Liver (tissue), 3 donors: ENCODE measurements around the gene TYRO3.

Experiments used
- GABPA ChIP-seq, 2 donors: IDR thresholded peaks in 1 of 2; conservative IDR thresholded peaks in 1 of 2; 2 replicates each; pipeline ENCODE4 v1.6.1; 2016; ENCODE audit warnings: antibody characterized with exemption in 2 of 2, mild to moderate bottlenecking in 1 of 2, moderate library complexity in 1 of 2
- RAD21 ChIP-seq, 2 donors: IDR thresholded peaks; 2 replicates each; pipeline ENCODE4 v1.6.1; 2016; ENCODE audit warnings: antibody characterized with exemption in 2 of 2, mild to moderate bottlenecking in 2 of 2
- YY1 ChIP-seq: IDR thresholded peaks from 2 replicates; pipeline ENCODE4 v1.6.1; 2016; ENCODE audit warnings: antibody characterized with exemption, mild to moderate bottlenecking
- TF ChIP-seq, protein P1 (sequence below): fragments of 150-350 bp; IDR thresholded peaks from 2 replicates; pipeline ENCODE4 v1.5.1; 2017; ENCODE audit warnings: improper control_type of control experiment, low read depth, low read length; ENCODE audit not compliant: missing input control
- TF ChIP-seq, protein P2 (sequence below): IDR thresholded peaks from 2 replicates; pipeline ENCODE4 v1.6.1; 2016; ENCODE audit warnings: antibody characterized with exemption, mild to moderate bottlenecking
- donor health status: healthy.
- donor health status: healthy.

DNA sequence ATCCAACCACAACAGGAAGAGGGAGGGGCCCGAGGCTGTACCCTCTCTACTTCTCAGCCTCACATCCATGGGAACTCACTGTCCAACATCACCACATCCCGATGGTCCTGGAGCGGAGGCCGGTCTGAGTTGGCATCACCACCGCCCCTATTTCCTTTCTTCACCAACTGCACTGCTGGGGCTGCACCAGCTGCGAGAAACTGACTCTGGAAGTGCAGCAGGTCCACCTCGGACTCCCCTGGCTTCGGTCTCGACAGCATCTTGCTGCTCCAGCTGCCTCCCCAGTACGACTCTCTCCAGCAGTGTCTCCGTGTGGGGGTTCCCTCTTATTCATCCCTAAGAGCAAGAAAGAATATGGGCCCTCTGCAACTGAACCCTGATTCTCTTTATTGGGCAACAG, 22.1 kb upstream of the TYRO3 start:
- TF ChIP-seq, protein P1, sequence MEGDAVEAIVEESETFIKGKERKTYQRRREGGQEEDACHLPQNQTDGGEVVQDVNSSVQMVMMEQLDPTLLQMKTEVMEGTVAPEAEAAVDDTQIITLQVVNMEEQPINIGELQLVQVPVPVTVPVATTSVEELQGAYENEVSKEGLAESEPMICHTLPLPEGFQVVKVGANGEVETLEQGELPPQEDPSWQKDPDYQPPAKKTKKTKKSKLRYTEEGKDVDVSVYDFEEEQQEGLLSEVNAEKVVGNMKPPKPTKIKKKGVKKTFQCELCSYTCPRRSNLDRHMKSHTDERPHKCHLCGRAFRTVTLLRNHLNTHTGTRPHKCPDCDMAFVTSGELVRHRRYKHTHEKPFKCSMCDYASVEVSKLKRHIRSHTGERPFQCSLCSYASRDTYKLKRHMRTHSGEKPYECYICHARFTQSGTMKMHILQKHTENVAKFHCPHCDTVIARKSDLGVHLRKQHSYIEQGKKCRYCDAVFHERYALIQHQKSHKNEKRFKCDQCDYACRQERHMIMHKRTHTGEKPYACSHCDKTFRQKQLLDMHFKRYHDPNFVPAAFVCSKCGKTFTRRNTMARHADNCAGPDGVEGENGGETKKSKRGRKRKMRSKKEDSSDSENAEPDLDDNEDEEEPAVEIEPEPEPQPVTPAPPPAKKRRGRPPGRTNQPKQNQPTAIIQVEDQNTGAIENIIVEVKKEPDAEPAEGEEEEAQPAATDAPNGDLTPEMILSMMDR: no peak
- TF ChIP-seq RAD21 (IDR thresholded peaks at IDR 0.05) (no peak), GABPA (IDR thresholded peaks at IDR 0.05 in 1 of 2, conservative IDR thresholded peaks at IDR 0.05 in 1 of 2) (no peak), YY1 (no peak)
- TF ChIP-seq, protein P2, sequence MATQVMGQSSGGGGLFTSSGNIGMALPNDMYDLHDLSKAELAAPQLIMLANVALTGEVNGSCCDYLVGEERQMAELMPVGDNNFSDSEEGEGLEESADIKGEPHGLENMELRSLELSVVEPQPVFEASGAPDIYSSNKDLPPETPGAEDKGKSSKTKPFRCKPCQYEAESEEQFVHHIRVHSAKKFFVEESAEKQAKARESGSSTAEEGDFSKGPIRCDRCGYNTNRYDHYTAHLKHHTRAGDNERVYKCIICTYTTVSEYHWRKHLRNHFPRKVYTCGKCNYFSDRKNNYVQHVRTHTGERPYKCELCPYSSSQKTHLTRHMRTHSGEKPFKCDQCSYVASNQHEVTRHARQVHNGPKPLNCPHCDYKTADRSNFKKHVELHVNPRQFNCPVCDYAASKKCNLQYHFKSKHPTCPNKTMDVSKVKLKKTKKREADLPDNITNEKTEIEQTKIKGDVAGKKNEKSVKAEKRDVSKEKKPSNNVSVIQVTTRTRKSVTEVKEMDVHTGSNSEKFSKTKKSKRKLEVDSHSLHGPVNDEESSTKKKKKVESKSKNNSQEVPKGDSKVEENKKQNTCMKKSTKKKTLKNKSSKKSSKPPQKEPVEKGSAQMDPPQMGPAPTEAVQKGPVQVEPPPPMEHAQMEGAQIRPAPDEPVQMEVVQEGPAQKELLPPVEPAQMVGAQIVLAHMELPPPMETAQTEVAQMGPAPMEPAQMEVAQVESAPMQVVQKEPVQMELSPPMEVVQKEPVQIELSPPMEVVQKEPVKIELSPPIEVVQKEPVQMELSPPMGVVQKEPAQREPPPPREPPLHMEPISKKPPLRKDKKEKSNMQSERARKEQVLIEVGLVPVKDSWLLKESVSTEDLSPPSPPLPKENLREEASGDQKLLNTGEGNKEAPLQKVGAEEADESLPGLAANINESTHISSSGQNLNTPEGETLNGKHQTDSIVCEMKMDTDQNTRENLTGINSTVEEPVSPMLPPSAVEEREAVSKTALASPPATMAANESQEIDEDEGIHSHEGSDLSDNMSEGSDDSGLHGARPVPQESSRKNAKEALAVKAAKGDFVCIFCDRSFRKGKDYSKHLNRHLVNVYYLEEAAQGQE: no peak
